Measurements from ENCODE around the gene SPPL2B.
"Not testable (repeated sequence)": the region's sequence is repeated elsewhere in the genome, so short reads cannot be mapped to it uniquely, and the experiment has no call there.

SPPL2B gene

DNA sequence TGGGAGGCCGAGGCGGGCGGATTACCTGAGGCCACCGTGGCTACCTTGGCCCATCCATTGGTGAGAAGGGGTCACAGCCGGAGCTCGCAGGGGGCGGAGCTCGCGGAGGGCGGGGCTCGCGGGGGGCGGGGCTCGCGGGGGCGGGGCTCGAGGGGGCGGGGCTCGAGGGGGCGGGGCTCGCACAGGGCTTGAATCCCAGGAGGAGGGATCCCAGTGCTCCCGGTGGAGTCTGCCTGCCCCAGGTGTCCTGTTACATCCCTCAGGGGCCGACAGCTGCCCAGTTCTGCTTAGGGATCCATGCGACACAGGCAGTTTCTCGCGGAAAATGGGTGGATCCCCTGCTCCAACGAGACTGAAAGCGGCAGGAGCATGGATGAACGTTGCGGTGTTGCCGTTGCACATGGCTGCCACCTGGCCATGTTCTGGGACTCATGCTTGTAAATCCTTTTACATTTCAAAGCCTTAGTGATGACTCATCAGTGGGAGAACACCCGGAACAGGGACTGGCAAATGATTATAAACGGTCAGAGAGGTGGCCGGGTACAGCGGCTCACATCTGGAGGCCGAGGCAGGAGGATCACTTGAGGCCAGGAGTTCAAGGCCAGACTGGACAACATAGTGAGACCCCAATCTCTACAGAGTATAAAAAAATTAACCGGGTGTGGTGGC is 56.7 kb downstream of the SPPL2B start:
- DNase-seq = no peak

DNA sequence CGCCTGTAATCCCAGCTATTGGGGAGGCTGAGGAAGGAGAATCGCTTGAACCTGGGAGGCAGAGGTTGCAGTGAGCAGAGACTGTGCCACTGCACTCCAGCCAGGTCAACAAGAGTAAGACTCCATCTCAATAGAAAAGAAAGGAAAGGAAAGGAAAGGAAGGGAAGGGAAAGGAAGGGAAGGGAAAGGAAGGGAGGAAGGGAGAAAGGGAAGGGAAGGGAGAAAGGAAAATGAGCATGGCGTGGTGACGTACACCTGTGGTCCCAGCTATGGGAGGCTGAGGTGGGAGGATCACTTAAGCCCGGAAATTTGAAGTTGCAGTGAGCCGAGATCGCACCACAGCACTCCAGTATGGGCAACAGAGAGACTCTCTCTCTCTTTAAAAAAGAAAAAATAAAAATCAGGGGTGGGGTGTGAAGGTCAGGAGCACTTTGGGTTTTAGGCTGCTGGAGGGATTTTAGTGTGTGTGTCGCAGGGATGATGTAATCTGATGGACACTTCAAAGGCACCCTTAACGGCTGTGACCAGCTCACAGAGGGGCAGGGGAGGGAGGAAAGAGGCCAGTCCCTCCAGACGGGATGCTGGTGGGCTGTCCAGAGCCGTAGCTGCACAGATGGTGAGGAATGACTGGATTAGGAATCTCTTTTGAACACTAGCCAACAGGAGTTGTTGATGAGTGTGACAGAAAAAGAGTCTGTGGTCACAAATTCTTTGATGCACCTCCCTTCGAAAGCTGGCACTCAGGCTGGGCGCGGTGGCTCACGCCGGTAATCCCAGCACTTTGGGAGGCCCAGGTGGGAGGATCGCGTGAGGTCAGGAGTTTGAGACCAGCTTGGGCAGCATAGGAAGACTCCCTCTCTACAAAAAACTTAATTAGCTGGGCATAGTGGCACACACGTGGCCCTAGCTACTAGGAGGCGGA is 59.1 kb downstream of the SPPL2B start:
- no peak for DNase-seq

DNA sequence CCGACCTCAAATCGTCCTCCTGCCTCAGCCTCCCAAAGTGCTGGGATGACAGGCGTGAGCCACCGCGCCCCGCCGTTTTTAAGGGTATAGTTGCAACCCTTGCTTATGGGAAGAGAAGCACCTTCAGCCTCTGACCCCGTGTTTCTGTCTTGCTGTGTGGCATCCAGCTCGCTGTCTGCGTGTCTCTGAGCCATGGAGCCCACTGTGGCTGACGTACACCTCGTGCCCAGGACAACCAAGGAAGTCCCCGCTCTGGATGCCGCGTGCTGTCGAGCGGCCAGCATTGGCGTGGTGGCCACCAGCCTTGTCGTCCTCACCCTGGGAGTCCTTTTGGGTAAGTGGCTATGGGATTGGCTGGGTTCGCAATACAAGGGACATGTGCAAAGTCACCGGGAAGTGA is 61.1 kb downstream of the SPPL2B start:
- no peak for DNase-seq

DNA sequence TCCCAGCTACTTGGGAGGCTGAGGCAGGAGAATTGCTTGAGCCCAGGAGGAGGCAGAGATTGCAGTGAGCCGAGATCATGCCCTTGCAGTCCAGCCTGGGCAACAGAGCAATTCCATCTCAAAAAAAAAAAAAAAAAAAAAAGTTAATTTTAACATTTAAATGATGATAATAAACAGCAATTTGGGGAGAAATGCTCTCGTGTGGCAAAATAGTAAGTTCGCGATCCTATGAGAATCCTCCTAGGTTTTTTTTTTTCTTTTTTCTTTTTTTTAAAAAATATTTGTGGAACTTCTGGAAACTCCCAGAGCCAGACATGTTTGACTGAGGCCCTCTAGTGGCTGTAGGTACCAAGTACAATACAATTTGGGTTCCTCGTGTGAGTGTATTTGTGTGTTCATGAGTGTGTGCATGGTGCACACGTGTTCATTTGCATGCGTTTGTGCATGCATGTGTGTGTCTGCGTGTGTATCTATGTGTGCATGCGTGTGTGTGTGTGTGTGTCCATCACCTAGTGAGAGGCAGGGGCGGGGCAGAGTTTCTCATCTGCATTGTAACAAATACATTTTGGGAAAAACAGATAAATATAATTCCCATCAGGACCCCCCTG is 62.7 kb downstream of the SPPL2B start:
- DNase-seq = peak; percentile 28

DNA sequence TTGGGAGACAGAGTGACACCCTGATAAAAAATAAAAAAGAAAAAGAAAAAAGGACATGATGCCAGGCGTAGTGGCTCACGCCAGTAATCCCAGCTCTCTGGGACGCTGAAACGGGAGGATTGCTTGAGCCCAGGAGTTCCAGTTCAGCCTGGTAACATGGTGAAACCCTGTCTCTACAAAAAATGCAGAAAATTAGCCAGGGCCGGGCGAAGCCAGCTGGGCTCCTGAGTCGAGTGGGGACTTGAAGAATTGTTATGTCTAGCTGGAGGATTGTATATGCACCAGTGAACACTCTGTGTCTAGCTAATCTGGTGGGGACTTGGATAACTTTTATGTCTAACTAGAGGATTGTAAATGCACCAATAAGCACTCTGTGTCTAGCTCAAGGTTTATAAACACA is 63.9 kb downstream of the SPPL2B start:
- no peak for DNase-seq

DNA sequence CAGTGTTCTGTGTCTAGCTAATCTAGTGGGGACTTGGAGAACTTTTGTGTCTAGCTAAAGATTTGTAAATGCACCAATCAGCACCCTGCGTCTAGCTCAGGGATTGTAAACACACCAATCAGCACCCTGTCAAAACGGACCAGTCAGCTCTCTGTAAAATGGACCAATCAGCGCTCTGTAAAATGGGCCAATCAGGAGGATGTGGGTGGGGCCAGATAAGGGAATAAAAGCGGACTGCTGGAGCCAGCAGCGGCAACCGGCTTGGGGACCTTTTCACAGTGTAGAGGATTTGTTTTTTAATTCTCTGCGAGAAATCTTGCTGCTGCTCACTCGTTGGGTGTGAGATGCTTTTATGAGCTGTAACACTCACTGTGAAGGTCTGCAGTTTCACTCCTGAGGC is 64.4 kb downstream of the SPPL2B start:
- not testable (repeated sequence) for DNase-seq

DNA sequence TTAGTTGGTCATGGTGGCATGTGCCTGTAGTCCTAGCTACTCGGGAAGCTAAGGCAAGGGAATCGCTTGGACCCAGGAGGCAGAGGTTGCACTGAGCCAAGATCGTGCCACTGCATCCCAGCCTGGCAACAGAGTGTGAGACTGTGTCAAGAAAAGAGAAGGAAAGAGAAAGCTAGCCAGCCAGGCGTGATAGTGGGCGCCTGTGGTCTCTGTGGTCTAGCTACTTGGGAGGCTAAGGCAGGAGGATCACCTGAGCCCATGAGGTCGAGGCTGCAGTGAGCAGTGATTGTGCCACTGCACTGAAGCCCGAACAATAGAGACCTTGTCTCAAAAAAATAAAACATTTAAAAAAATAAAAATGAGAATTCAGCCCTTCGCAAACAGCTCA is 65.6 kb downstream of the SPPL2B start:
- no peak for DNase-seq

DNA sequence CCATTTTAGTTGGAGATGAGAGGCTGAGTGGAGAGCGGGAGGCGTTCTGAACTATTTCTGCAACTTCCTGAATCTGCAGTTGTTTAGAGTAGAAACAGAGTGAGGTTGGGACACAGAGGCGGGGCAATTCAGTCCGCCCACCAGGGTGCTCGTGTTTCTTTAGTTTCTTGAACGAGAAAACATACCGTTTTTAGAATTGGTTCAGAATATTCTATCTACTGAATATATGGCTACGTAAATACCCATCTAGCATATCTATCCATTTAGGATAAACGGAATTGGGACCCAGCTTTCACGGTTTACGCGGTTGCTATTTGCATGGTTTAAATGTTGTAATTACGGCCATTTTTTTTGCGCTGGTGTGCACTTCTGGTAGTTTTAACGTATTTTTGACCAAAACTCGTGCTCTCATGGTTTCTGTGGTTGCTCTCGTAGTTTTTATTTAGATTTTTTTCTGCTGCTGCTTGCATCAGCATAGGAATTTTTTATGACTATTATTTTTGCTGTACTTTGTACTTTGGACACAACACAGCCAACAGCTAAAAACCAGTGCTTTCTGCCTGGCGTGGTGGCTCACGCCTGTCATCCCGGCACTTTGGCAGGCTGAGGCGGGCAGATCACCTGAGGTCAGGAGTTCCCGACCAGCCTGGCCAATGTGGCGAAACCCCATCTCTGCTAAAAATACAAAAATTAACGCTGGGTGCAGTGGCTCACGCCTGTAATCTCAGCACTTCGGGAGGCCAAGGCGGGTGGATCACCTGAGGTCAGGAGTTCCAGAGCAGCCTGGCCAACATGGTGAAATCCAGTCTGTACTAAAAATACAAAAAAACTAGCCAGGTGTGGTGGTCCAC is 66.2 kb downstream of the SPPL2B start:
- DNase-seq = no peak

DNA sequence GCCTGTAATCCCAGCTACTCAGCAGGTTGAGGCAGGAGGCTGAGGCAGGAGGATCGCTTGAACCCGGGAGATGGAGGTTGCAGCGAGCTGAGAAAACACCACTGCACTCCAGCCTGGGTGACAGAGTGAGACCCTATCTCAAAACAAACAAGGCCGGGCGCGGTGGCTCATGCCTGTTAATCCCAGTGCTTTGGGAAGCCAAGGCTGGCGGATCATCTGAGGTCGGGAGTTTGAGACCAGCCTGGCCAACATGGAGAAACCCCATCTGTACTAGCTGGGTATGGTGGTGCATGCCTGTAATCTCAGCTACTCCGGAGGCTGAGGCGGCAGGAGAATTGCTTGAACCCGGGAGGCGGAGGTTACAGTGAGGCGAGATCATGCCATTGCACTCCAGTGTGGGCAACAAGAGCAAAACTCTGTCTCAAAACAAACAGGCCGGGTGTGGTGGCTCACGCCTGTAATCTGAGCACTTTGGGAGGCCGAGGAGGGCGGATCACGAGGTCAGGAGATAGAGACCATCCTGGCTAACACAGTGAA is 66.9 kb downstream of the SPPL2B start:
- DNase-seq = not testable (repeated sequence)

DNA sequence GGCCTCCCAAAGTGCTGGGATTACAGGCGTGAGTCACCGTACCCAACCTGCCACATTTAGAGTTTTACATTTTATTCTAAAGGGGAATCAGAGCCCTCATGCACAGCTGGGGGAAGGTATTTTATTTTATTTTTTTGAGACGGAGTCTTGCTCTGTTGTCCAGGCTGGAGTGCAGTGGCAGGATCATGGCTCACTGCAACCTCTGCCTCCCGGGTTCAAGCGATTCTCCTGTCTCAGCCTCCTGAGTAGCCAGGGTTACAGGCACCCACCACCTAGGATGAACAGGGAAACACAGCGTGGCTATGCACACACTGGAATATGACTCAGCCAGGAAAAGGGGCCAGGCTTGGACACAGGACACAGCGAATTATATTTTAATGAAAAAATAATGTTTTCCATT is 68.7 kb downstream of the SPPL2B start:
- not testable (repeated sequence) for DNase-seq

DNA sequence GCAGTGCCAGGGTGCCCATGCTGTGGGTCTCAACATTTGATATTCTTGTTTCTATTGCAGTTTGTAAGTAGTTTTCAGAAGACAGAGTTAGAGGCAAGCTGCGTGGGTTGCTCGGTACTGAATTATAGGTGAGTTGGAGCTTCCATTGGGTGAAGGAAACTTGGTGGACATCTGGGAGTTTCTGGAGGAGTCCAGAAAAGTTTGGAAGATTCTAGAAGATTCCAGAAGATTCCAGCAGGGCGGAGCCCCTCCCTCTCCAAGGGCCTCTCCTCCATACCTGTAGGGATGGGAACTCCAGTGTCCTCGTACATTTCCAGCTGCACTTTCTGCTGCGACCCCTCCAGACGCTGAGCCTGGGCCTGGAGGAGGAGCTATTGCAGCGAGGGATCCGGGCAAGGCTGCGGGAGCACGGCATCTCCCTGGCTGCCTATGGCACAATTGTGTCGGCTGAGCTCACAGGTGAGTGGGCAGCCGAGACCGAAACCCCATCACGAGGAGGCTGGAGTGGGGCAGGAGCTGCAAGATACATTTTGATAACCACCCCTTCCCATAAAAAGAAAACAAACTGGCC is 70.3 kb downstream of the SPPL2B start:
- no peak for DNase-seq

DNA sequence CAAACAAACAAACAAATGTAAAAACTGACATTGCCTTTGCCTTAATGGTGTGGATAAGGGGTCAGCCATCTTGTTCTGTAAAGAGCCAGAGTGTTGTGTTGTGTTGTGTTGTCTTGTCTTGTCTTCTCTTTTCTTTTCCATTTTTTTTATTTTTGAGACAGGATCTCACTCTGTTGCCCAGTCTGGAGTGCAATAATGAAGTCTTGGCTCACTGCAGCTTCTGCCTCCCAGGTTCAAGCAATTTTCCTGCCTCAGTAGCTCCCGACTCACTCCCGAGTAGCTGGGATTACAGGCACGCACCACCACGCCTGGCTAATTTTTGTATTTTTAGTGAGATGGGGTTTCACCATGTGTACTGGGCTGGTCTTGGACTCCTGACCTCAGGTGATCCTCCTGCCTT is 71.1 kb downstream of the SPPL2B start:
- no peak for DNase-seq
